Hepatocyte (in vitro differentiated cells): ENCODE measurements around the gene PCDH9. TPM values are rescaled to one million over a fixed set of nuclear protein-coding genes. Genes with fewer than 3 reads are reported as not detected.

Source experiments
- DNase-seq: peaks from one replicate; pipeline ENCODE4 v3.0.0-alpha.2; 2016; ENCODE audit warnings: low spot score
- H2AFZ ChIP-seq: fragments of 200-600 bp; sonication (generic); 2 replicates; pipeline ENCODE4 v1.6.0; 2016; ENCODE audit warnings: antibody characterized with exemption, mild to moderate bottlenecking
- H3K27ac ChIP-seq: fragments of 200-600 bp; sonication (generic); 2 replicates; pipeline ENCODE4 v1.5.1; 2016; ENCODE audit warnings: mild to moderate bottlenecking
- H3K27me3 ChIP-seq: fragments of 200-600 bp; sonication (generic); 2 replicates; pipeline ENCODE4 v1.6.1; 2016
- H3K36me3 ChIP-seq: fragments of 200-600 bp; sonication (generic); replicated peaks from 2 replicates; pipeline ENCODE4 v1.5.1; 2016; ENCODE audit warnings: low read depth; ENCODE audit not compliant: insufficient read depth
- H3K4me1 ChIP-seq: fragments of 200-600 bp; sonication (generic); 2 replicates; pipeline ENCODE4 v1.5.1; 2016; ENCODE audit warnings: mild to moderate bottlenecking, moderate library complexity; ENCODE audit not compliant: insufficient read depth
- H3K4me2 ChIP-seq: fragments of 200-600 bp; sonication (generic); 2 replicates; pipeline ENCODE4 v1.6.0; 2016
- H3K4me3 ChIP-seq: fragments of 200-600 bp; sonication (generic); 2 replicates; pipeline ENCODE4 v1.5.1; 2016; ENCODE audit warnings: mild to moderate bottlenecking
- H3K79me2 ChIP-seq: fragments of 200-600 bp; sonication (generic); 2 replicates; pipeline ENCODE4 v1.6.0; 2017; ENCODE audit warnings: mild to moderate bottlenecking
- H3K9me2 ChIP-seq: fragments of 200-600 bp; sonication (generic); replicated peaks from 2 replicates; pipeline ENCODE4 v1.6.0; 2017; ENCODE audit warnings: mild to moderate bottlenecking; ENCODE audit not compliant: insufficient read depth
- H3K9me3 ChIP-seq: fragments of 200-600 bp; sonication (generic); 2 replicates; pipeline ENCODE4 v1.5.1; 2016; ENCODE audit warnings: low read depth, mild to moderate bottlenecking
- H4K20me1 ChIP-seq: fragments of 200-600 bp; sonication (generic); 2 replicates; pipeline ENCODE4 v1.6.0; 2016; ENCODE audit warnings: mild to moderate bottlenecking; ENCODE audit not compliant: insufficient read depth, poor library complexity, severe bottlenecking
- EZH2 ChIP-seq: fragments of 200-600 bp; sonication (generic); IDR thresholded peaks from 2 replicates; pipeline ENCODE4 v1.6.1; 2016; ENCODE audit warnings: antibody characterized with exemption, mild to moderate bottlenecking, borderline replicate concordance
- EZH2phosphoT487 ChIP-seq: fragments of 200-600 bp; sonication (generic); IDR thresholded peaks from one replicate; pipeline ENCODE4 v1.6.1; 2018; ENCODE audit warnings: antibody characterized with exemption, mild to moderate bottlenecking, low read depth, moderate library complexity; ENCODE audit not compliant: unreplicated experiment, severe bottlenecking
- WGBS: methylation state at CpG from one replicate; pipeline ENCODE4 v1.1.6; 2016; ENCODE audit warnings: low lambda C conversion rate; ENCODE audit errors: missing lambda C conversion rate; 5-methylcytosine and 5-hydroxymethylcytosine counted together
- polyA plus RNA-seq: library from polyadenylated mRNA; unstranded; fragments of >200 nt; fragmentation: Nextera tagmentation; extraction: Ambion mirVana; gene quantifications from 2 replicates; pipeline ENCODE4 v1.2.1, GENCODE V29; 2016
- total RNA-seq: library from RNA; depleted of rRNA; stranded (reverse); fragments of >200 nt; gene quantifications from 2 replicates; pipeline ENCODE4 v1.2.3, GENCODE V29; 2014
- TF ChIP-seq, protein P1 (sequence below): fragments of 200-600 bp; sonication (generic); IDR thresholded peaks from 2 replicates; pipeline ENCODE4 v1.5.1; 2016; ENCODE audit warnings: antibody characterized with exemption, mild to moderate bottlenecking; ENCODE audit not compliant: poor library complexity

Gene PCDH9
- total and polyA plus RNA-seq, 2 experiments from 2014 or later, result 6.9 to 15.0 TPM

DNA sequence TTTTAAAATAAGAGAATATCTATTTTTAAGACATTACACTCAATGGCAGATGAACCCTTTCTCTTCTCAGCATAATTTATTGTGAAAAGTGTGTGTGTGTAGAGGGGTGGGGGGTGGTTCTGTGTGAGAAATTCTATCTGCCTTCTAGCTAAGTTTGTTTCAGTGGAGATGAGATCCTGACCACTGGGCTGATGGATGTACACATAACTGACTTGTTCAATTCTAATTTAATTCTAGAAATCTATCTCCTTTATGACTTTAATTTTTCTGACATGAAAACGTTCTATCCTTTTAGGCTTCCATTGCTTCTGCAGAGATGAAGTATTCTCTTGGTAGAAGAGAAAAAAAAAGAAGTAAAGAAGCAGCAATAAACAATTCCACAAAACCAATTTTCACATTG, 891.6 kb downstream of the PCDH9 start:
- no peaks in the 10 kb centered on the region for H3K9me3 ChIP-seq
- H4K20me1 ChIP-seq, result no peaks in the 10 kb centered on the region
- no peaks in the 10 kb centered on the region for H3K27me3 ChIP-seq
- no peak overlapping the region for H3K4me3 ChIP-seq
- no peaks in the 10 kb centered on the region for H3K79me2 ChIP-seq
- 72% methylated on average over 1 of the region's 1 CpG for WGBS
- TF ChIP-seq EZH2 (no peak), EZH2phosphoT487 (no peak)
- TF ChIP-seq, protein P1, sequence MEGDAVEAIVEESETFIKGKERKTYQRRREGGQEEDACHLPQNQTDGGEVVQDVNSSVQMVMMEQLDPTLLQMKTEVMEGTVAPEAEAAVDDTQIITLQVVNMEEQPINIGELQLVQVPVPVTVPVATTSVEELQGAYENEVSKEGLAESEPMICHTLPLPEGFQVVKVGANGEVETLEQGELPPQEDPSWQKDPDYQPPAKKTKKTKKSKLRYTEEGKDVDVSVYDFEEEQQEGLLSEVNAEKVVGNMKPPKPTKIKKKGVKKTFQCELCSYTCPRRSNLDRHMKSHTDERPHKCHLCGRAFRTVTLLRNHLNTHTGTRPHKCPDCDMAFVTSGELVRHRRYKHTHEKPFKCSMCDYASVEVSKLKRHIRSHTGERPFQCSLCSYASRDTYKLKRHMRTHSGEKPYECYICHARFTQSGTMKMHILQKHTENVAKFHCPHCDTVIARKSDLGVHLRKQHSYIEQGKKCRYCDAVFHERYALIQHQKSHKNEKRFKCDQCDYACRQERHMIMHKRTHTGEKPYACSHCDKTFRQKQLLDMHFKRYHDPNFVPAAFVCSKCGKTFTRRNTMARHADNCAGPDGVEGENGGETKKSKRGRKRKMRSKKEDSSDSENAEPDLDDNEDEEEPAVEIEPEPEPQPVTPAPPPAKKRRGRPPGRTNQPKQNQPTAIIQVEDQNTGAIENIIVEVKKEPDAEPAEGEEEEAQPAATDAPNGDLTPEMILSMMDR, result no peak
- no peak overlapping the region for H2AFZ ChIP-seq
- H3K36me3 ChIP-seq, result no peaks in the 10 kb centered on the region
- no peak overlapping the region for H3K27ac ChIP-seq
- H3K4me2 ChIP-seq, result no peak overlapping the region
- H3K9me2 ChIP-seq, result no peaks in the 10 kb centered on the region
- no peaks in the 10 kb centered on the region for H3K4me1 ChIP-seq
- no peak for DNase-seq

DNA sequence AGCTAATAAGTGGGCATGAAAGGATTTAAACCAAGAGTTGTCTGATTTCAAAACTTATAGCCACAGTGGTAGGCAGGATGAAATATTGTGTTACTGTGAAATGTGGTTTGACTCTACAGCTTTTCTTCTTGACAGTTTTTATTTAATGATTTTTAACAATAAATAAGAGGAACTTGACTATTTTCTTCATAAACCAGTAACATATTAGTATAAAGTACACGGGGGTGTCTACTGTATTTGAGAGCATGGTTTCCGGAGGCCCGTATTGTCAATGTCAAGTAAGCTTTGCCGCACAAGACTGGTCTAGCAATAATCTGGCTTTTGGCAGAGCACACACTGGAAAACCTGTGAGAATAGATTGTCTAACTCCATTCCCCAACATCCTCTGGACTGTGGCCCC, 894.5 kb downstream of the PCDH9 start:
- Histone ChIP-seq H3K27ac (no peak overlapping the region), H3K79me2 (no peaks in the 10 kb centered on the region), H2AFZ (no peak overlapping the region), H3K9me3 (no peaks in the 10 kb centered on the region), H3K36me3 (no peaks in the 10 kb centered on the region), H4K20me1 (no peaks in the 10 kb centered on the region), H3K4me2 (no peak overlapping the region), H3K4me3 (no peak overlapping the region), H3K9me2 (no peaks in the 10 kb centered on the region), H3K27me3 (no peaks in the 10 kb centered on the region), H3K4me1 (peaks cover 3% of the 10 kb centered on the region)
- no peak for DNase-seq
- 98% methylated on average over 4 of the region's 4 CpGs for WGBS
- TF ChIP-seq EZH2phosphoT487, result no peak
- no peak for TF ChIP-seq EZH2
- TF ChIP-seq, protein P1, result no peak

DNA sequence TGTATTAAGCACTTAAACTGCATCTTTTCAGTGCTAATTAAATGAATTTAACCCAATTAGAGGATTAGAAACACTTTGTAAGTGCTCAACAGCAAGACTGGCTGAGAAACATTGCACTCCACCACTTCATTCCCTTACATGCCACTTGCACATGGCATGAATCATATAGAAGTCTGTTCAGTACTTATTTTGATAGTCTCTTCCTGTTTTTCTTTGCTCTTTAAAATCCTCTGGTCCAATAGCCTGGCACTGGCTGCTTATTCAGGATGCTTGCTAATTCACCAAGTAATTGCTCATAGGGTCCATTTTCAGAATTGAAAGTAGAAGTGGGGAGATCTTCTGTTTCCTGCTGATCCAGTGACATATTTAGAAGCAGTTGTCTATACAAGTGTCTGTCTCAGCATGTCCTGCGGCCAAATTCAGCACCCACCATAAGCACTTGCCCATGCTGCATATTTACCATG, 900.1 kb downstream of the PCDH9 start:
- peaks cover 3% of the 10 kb centered on the region for H3K4me1 ChIP-seq
- no peaks in the 10 kb centered on the region for H3K9me2 ChIP-seq
- H3K36me3 ChIP-seq, result no peaks in the 10 kb centered on the region
- H3K27me3 ChIP-seq, result no peaks in the 10 kb centered on the region
- no peak for DNase-seq
- no peak overlapping the region for H3K4me2 ChIP-seq
- 94% methylated on average over 1 of the region's 1 CpG for WGBS
- no peak overlapping the region for H3K27ac ChIP-seq
- no peak overlapping the region for H3K4me3 ChIP-seq
- H2AFZ ChIP-seq, result no peak overlapping the region
- no peak for TF ChIP-seq EZH2phosphoT487
- TF ChIP-seq EZH2, result no peak
- TF ChIP-seq, protein P1, result no peak
- H3K9me3 ChIP-seq, result no peaks in the 10 kb centered on the region
- no peaks in the 10 kb centered on the region for H3K79me2 ChIP-seq
- no peaks in the 10 kb centered on the region for H4K20me1 ChIP-seq

DNA sequence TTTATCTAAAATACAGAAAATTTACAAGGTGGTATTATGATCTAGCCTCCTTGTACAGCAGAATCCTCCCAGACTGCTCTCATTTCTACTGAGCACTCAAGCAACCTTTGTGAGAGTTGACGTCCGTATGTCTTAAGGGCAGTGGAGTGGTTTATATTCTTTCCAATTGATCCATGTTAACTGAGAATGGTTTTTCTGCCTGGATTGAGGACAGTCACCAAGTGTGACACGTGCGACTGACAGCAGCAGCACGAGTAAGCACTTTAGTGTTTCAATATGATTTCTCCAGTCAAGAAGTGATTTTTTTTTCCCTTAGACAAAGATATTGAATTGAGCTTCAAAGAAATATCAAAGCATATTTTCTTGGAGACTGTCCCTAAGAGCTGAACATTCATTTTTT, 901.7 kb downstream of the PCDH9 start:
- Histone ChIP-seq H3K27me3 (no peaks in the 10 kb centered on the region), H2AFZ (no peak overlapping the region), H3K4me2 (no peak overlapping the region), H3K4me3 (no peak overlapping the region), H3K9me3 (no peaks in the 10 kb centered on the region), H3K4me1 (peaks cover 3% of the 10 kb centered on the region), H3K79me2 (no peaks in the 10 kb centered on the region), H4K20me1 (no peaks in the 10 kb centered on the region), H3K36me3 (no peaks in the 10 kb centered on the region), H3K27ac (no peak overlapping the region), H3K9me2 (no peaks in the 10 kb centered on the region)
- 76% methylated on average over 5 of the region's 5 CpGs for WGBS
- TF ChIP-seq EZH2 (no peak), EZH2phosphoT487 (no peak)
- TF ChIP-seq, protein P1, result no peak
- no peak for DNase-seq
